ENCODE data around the gene NEU2.

DNA sequence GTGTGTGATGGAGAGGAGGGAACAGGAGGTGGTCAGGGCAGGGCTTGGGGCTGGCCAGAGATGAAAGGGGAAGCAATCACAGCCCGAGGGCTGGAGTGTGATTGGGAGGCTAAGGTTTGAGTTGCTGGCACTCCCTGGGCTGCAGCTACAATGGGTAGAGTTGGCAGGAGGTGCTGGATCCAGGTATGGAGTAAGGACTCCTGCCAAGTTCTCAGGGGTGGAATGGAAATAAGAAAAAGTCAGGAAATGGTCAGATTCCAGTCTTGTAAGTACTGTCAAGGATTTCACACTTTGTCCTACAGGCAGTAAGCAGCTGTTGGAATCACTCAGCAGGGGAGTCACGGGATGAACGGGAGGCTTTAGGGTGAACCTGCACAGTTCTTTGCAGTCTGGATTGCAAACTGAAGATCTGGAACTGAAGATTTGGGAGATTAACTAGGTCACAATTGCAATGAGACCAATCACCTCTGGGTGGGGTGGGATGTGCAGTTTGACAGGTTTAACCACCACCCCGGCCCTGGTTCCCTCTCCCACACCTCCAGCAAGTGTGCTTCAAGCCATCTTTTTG is 16.8 kb downstream of the NEU2 start:
- TF ChIP-seq SMAD5 (IDR thresholded peaks at IDR 0.05; ENCODE audit: low read depth), result no peak
- TF ChIP-seq ATF2 (IDR thresholded peaks at IDR 0.05; ENCODE audit: low read length), result no peak
- no peak; a peak in 2 of 6 replicates for TF ChIP-seq CTCF (IDR thresholded peaks at IDR 0.05 in 2 of 3, conservative IDR thresholded peaks at IDR 0.05 in 1 of 3; ENCODE audit: control insufficient read depth in 2 of 3, extremely low read depth in 1 of 3, insufficient read depth in 1 of 3, low read depth in 3 of 3, low read length in 3 of 3)
- no peak for TF ChIP-seq POLR2AphosphoS5 (IDR thresholded peaks at IDR 0.05; ENCODE audit: low read length)
- TF ChIP-seq TARDBP (IDR thresholded peaks at IDR 0.05; ENCODE audit: borderline replicate concordance), result no peak
- TF ChIP-seq YY1 (IDR thresholded peaks at IDR 0.05; ENCODE audit: low read depth, low read length), result no peak
- TF ChIP-seq, protein P1, sequence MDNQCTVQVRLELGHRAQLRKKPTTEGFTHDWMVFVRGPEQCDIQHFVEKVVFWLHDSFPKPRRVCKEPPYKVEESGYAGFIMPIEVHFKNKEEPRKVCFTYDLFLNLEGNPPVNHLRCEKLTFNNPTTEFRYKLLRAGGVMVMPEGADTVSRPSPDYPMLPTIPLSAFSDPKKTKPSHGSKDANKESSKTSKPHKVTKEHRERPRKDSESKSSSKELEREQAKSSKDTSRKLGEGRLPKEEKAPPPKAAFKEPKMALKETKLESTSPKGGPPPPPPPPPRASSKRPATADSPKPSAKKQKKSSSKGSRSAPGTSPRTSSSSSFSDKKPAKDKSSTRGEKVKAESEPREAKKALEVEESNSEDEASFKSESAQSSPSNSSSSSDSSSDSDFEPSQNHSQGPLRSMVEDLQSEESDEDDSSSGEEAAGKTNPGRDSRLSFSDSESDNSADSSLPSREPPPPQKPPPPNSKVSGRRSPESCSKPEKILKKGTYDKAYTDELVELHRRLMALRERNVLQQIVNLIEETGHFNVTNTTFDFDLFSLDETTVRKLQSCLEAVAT (IDR thresholded peaks at IDR 0.05), result no peak
